ENCODE measurements around the gene AFF2. TPM values are rescaled to one million over a fixed set of nuclear protein-coding genes. Genes with fewer than 3 reads are reported as not detected.

Gene AFF2
- total RNA-seq, 3 donors from 2014 or later (not counting 1 experiment from before 2014, with no cell fraction given), result 0.24 to 4.8 (median 0.79) TPM

DNA sequence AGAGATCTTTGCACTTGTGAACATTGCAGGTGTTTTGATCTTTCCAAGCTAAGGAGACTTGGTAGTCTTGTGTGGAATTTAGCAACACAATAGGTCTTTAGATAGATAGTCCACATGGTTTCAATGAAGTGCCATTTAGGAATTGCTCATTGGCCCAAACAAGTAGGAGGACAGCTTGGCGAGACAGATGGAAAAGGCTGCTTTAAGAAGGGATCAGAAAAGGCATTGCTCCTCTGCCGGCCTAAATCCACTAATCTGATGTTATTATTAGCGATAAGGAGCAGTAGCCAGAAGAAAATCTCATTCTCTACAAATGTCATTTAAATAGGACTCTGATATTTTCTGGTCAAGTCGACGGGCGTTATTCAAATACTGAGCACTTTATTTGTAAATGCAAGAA lies 99.7 kb downstream of the AFF2 start:
- 81% methylated on average over 4 of the region's 6 CpGs for WGBS (ENCODE audit: insufficient coverage)
- Histone ChIP-seq H3K36me3 (ENCODE audit: control insufficient read depth, insufficient read depth, low read length) (no peaks in the 10 kb centered on the region), H3K4me3 (ENCODE audit: low read length) (no peak overlapping the region), H3K27me3 (ENCODE audit: control insufficient read depth, insufficient read depth, low read length) (no peaks in the 10 kb centered on the region), H3K9me3 (ENCODE audit: control insufficient read depth, insufficient read depth, low read length) (no peaks in the 10 kb centered on the region), H3K27ac (ENCODE audit: low read length) (no peak overlapping the region), H3K4me1 (ENCODE audit: control insufficient read depth, insufficient read depth, low read length) (no peaks in the 10 kb centered on the region)
- DNase-seq, result no peak
- H3K27me3 Mint-ChIP-seq (ENCODE audit: low read depth in 2 of 2), result peaks cover 0 to 19% of the 10 kb centered on the region in 2 donors
- intact Hi-C loops (cut with micrococcal nuclease), result no loop called here
- H3K4me1 Mint-ChIP-seq, result no peaks in the 10 kb centered on the region
- TF ChIP-seq CTCF (IDR thresholded peaks at IDR 0.05), result no peak
- H3K36me3 Mint-ChIP-seq, result no peaks in the 10 kb centered on the region
- no peak for ATAC-seq
- no peak overlapping the region for H3K27ac Mint-ChIP-seq
- no peak overlapping the region for H3K4me3 Mint-ChIP-seq
- H3K9me3 Mint-ChIP-seq, result no peaks in the 10 kb centered on the region

GRCh38 chrX:148600581-148600980 lies 100.2 kb downstream of the AFF2 start:
- TF ChIP-seq CTCF (IDR thresholded peaks at IDR 0.05), result no peak
- no CpG with 5 or more reads among the region's 2 CpGs for WGBS (ENCODE audit: insufficient coverage)
- Histone ChIP-seq H3K36me3 (ENCODE audit: control insufficient read depth, insufficient read depth, low read length) (no peaks in the 10 kb centered on the region), H3K27ac (ENCODE audit: low read length) (no peak overlapping the region), H3K27me3 (ENCODE audit: control insufficient read depth, insufficient read depth, low read length) (no peaks in the 10 kb centered on the region), H3K4me1 (ENCODE audit: control insufficient read depth, insufficient read depth, low read length) (no peaks in the 10 kb centered on the region), H3K4me3 (ENCODE audit: low read length) (no peak overlapping the region), H3K9me3 (ENCODE audit: control insufficient read depth, insufficient read depth, low read length) (no peaks in the 10 kb centered on the region)
- no peak overlapping the region for H3K4me3 Mint-ChIP-seq
- no peak overlapping the region for H3K27ac Mint-ChIP-seq
- H3K36me3 Mint-ChIP-seq, result no peaks in the 10 kb centered on the region
- DNase-seq (no peak), ATAC-seq (no peak)
- H3K9me3 Mint-ChIP-seq, result no peaks in the 10 kb centered on the region
- H3K4me1 Mint-ChIP-seq, result no peaks in the 10 kb centered on the region
- peaks cover 0 to 15% of the 10 kb centered on the region in 2 donors for H3K27me3 Mint-ChIP-seq (ENCODE audit: low read depth in 2 of 2)
- intact Hi-C loops (cut with micrococcal nuclease), result no loop called here

GRCh38 chrX:148601034-148601433 lies 100.6 kb downstream of the AFF2 start:
- H3K27ac Mint-ChIP-seq, result no peak overlapping the region
- Histone ChIP-seq H3K27ac (ENCODE audit: low read length) (no peak overlapping the region), H3K4me1 (ENCODE audit: control insufficient read depth, insufficient read depth, low read length) (no peaks in the 10 kb centered on the region), H3K4me3 (ENCODE audit: low read length) (no peak overlapping the region), H3K36me3 (ENCODE audit: control insufficient read depth, insufficient read depth, low read length) (no peaks in the 10 kb centered on the region), H3K9me3 (ENCODE audit: control insufficient read depth, insufficient read depth, low read length) (no peaks in the 10 kb centered on the region), H3K27me3 (ENCODE audit: control insufficient read depth, insufficient read depth, low read length) (no peaks in the 10 kb centered on the region)
- WGBS (ENCODE audit: insufficient coverage), result 89% methylated on average over 3 of the region's 4 CpGs
- DNase-seq (no peak), ATAC-seq (no peak)
- no peaks in the 10 kb centered on the region for H3K4me1 Mint-ChIP-seq
- H3K36me3 Mint-ChIP-seq, result no peaks in the 10 kb centered on the region
- intact Hi-C loops (cut with micrococcal nuclease), result no loop called here
- H3K27me3 Mint-ChIP-seq (ENCODE audit: low read depth in 2 of 2), result peaks cover 0 to 10% of the 10 kb centered on the region in 2 donors
- TF ChIP-seq CTCF (IDR thresholded peaks at IDR 0.05), result no peak
- no peak overlapping the region for H3K4me3 Mint-ChIP-seq
- H3K9me3 Mint-ChIP-seq, result no peaks in the 10 kb centered on the region
